CD14-positive monocyte (primary cell): ENCODE results near the gene S100A6. TPM values are rescaled to one million over a fixed set of nuclear protein-coding genes. Genes with fewer than 3 reads are reported as not detected.
A peak's percentile ranks its signal among the peaks of the same experiment; 100 is the strongest.

ENCODE experiments used
- DNase-seq, 3 donors: peaks; one replicate each; pipeline ENCODE4 v3.0.0-alpha.2; 2011 to 2022
- H2AFZ ChIP-seq: 2 replicates; pipeline ENCODE4 v1.6.0; 2012; ENCODE audit warnings: mild to moderate bottlenecking, low read depth, low read length, inconsistent platforms; ENCODE audit not compliant: insufficient read depth, poor library complexity, severe bottlenecking
- H3K27ac ChIP-seq, 2 donors: 1 replicate in 1 of 2; 2 replicates in 1 of 2; pipeline ENCODE4 v1.5.1; 2012 to 2013; ENCODE audit warnings: low read length in 2 of 2, control low read depth in 1 of 2, inconsistent platforms in 1 of 2, low read depth in 1 of 2, mild to moderate bottlenecking in 1 of 2
- H3K27me3 ChIP-seq, 2 donors: one replicate each; pipeline versions ENCODE4 v1.6.0 to v1.6.1; 2011 to 2013; ENCODE audit warnings: low read length in 2 of 2; ENCODE audit not compliant: control insufficient read depth in 2 of 2, insufficient read depth in 2 of 2
- H3K36me3 ChIP-seq, 2 donors: replicated peaks in 1 of 2; 1 replicate in 1 of 2; 2 replicates in 1 of 2; pipeline versions ENCODE4 v1.5.1 to v1.6.1; 2012 to 2013; ENCODE audit warnings: low read length in 2 of 2, control low read depth in 1 of 2, inconsistent platforms in 1 of 2, mild to moderate bottlenecking in 1 of 2; ENCODE audit not compliant: insufficient read depth in 2 of 2, control insufficient read depth in 1 of 2
- H3K4me1 ChIP-seq, 2 donors: 1 replicate in 1 of 2; 2 replicates in 1 of 2; pipeline versions ENCODE4 v1.5.1 to v1.6.1; 2012 to 2013; ENCODE audit warnings: low read length in 2 of 2, control low read depth in 1 of 2, inconsistent platforms in 1 of 2, mild to moderate bottlenecking in 1 of 2, moderate library complexity in 1 of 2; ENCODE audit not compliant: insufficient read depth in 2 of 2, control insufficient read depth in 1 of 2
- H3K4me2 ChIP-seq: replicated peaks from 2 replicates; pipeline ENCODE3; 2012; ENCODE audit warnings: low read length, moderate library complexity, mild to moderate bottlenecking; ENCODE audit not compliant: poor library complexity, severe bottlenecking; ENCODE audit errors: extremely low read depth
- H3K4me3 ChIP-seq, 3 experiments: fragments of 200-600 bp in 1 of 3; sonication (generic) in 1 of 3; replicated peaks in 1 of 3; 1 replicate in 2 of 3; 2 replicates in 1 of 3; pipeline ENCODE4 v1.5.1; 2011 to 2013; ENCODE audit warnings: low read length in 3 of 3, mild to moderate bottlenecking in 3 of 3, control low read depth in 2 of 3, low read depth in 2 of 3, inconsistent platforms in 1 of 3, moderate library complexity in 1 of 3
- H3K79me2 ChIP-seq: 2 replicates; pipeline ENCODE4 v1.6.0; 2012; ENCODE audit warnings: mild to moderate bottlenecking, control low read depth, inconsistent platforms, low read length, moderate library complexity; ENCODE audit not compliant: insufficient read depth
- H3K9ac ChIP-seq: 2 replicates; pipeline ENCODE4 v1.6.0; 2017; ENCODE audit warnings: low read length, mild to moderate bottlenecking; ENCODE audit not compliant: insufficient read depth, poor library complexity, severe bottlenecking
- H3K9me3 ChIP-seq, 2 donors: replicated peaks in 1 of 2; 1 replicate in 1 of 2; 2 replicates in 1 of 2; pipeline versions ENCODE4 v1.5.1 to v1.6.1; 2012 to 2013; ENCODE audit warnings: low read length in 2 of 2, control low read depth in 1 of 2; ENCODE audit not compliant: control insufficient read depth in 1 of 2, insufficient read depth in 1 of 2
- H4K20me1 ChIP-seq: 2 replicates; pipeline ENCODE4 v1.6.0; 2012; ENCODE audit warnings: mild to moderate bottlenecking, low read length, control low read depth, moderate library complexity; ENCODE audit not compliant: insufficient read depth
- H3K27ac Mint-ChIP-seq, 7 donors: one replicate each; pipeline ENCODE4 v1.8.0; 2020; ENCODE audit warnings: mild to moderate bottlenecking in 7 of 7, mixed read lengths in 7 of 7, moderate library complexity in 6 of 7, inconsistent platforms in 2 of 7
- H3K27me3 Mint-ChIP-seq, 3 donors: one replicate each; pipeline ENCODE4 v1.8.0; 2021 to 2022; ENCODE audit warnings: low read depth in 3 of 3, mild to moderate bottlenecking in 3 of 3, mixed read lengths in 3 of 3, moderate library complexity in 3 of 3, inconsistent platforms in 1 of 3
- H3K36me3 Mint-ChIP-seq, 2 donors: one replicate each; pipeline ENCODE4 v1.8.0; 2020; ENCODE audit warnings: mixed read lengths in 2 of 2, inconsistent platforms in 1 of 2, mild to moderate bottlenecking in 1 of 2
- H3K4me1 Mint-ChIP-seq: one replicate; pipeline ENCODE4 v1.8.0; 2020; ENCODE audit warnings: mild to moderate bottlenecking, mixed read lengths
- H3K4me3 Mint-ChIP-seq, 2 donors: one replicate each; pipeline ENCODE4 v1.8.0; 2020; ENCODE audit warnings: mild to moderate bottlenecking in 2 of 2, mixed read lengths in 2 of 2, moderate library complexity in 1 of 2
- H3K9me3 Mint-ChIP-seq, 7 donors: one replicate each; pipeline ENCODE4 v1.8.0; 2020 to 2022; ENCODE audit warnings: mixed read lengths in 7 of 7, mild to moderate bottlenecking in 6 of 7, moderate library complexity in 6 of 7, inconsistent platforms in 2 of 7
- CTCF ChIP-seq: fragments of 200-600 bp; IDR thresholded peaks from one replicate; pipeline ENCODE4 v1.8.0; 2022; ENCODE audit warnings: antibody characterized with exemption, mild to moderate bottlenecking
- WGBS: methylation state at CpG from one replicate; pipeline ENCODE4 v1.1.5; 2013; ENCODE audit warnings: missing lambda C conversion rate; ENCODE audit not compliant: insufficient coverage; 5-methylcytosine and 5-hydroxymethylcytosine counted together
- intact Hi-C, 2 donors: fragments of 100-400 bp; cut with micrococcal nuclease; formaldehyde crosslinking; loops; one replicate each; pipeline versions ENCODE4 v1.15.0 to v1.15.1; 2023
- polyA plus RNA-seq, 3 donors: library from polyadenylated mRNA; depleted of rRNA in 1 of 3; unstranded in 2 of 3; stranded (reverse) in 1 of 3; fragments of 300-500 nt in 2 of 3; fragments of >200 nt in 1 of 3; fragmentation: Illumina TruSeq in 2 of 3; gene quantifications; 1 replicate in 2 of 3; 2 replicates in 1 of 3; pipeline ENCODE4 v1.2.3, GENCODE V29; 2012 to 2021

S100A6 gene
- polyA plus RNA-seq, 3 donors = 1,242 to 5,004 (median 4,414) TPM

DNA sequence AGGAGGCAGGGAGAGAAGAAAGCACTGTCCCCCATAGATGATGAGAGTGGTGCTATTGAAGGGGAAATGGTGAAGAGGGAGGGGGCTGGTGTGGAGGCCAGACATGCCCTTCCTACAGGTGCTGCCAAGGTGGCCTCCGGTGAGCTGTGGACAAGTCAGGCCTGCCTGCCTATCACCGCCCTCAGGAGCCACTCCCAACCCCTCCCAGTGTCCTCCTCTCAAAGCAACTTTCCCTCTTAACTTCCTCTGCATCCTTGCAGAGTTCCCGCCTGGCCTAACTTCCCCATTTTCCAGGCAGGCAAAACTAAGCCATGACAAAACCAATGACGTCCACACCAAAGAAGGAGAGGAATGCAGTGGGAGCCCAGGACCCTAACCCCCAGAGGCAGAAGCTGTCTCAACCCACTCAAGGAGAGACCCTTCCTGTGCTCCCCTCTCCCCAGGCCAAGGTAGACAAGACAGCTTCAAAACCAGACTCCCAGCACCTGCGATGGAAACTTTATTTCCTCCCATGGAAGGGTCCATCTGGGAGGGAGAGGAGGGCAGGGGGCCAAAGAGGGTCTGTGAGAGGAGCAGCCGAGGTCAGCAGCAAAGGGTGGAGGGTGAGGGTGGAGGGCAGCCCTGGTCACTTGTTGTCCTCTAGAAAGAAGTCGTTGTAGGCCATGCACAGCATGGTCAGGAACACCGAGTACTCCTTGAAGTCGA lies 1.0 kb upstream of the S100A6 start:
- Histone ChIP-seq H3K27me3 (no peaks in the 10 kb centered on the region), H3K4me2 (peak overlapping the region; percentile 98), H3K9ac (peak overlapping the region; percentile 93), H3K36me3 (peaks cover 4 to 6% of the 10 kb centered on the region in 2 donors), H3K4me3 (peak overlapping the region; percentile 70 to 91 (median 84)), H2AFZ (no peak overlapping the region), H3K4me1 (peaks cover 75 to 87% of the 10 kb centered on the region in 2 donors), H3K79me2 (peaks cover 43% of the 10 kb centered on the region), H3K9me3 (no peaks in the 10 kb centered on the region), H4K20me1 (peaks cover 30% of the 10 kb centered on the region), H3K27ac (peak overlapping the region; percentile 96 to 98)
- TF ChIP-seq CTCF = no peak
- H3K9me3 Mint-ChIP-seq = peaks cover 0 to 1% (median 0%) of the 10 kb centered on the region in 7 donors
- H3K27ac Mint-ChIP-seq = peak overlapping the region; percentile 95 to 99 (median 97)
- H3K4me1 Mint-ChIP-seq = peaks cover 84% of the 10 kb centered on the region
- H3K4me3 Mint-ChIP-seq = peak overlapping the region; percentile 93
- peak in 2 of 3 donors; percentile 54 to 77 for DNase-seq
- intact Hi-C loops = no loop called here
- peaks cover 23 to 30% of the 10 kb centered on the region in 2 donors for H3K36me3 Mint-ChIP-seq
- WGBS = 48% methylated on average over 8 of the region's 9 CpGs
- H3K27me3 Mint-ChIP-seq = peaks cover 0 to 3% (median 0%) of the 10 kb centered on the region in 3 donors

DNA sequence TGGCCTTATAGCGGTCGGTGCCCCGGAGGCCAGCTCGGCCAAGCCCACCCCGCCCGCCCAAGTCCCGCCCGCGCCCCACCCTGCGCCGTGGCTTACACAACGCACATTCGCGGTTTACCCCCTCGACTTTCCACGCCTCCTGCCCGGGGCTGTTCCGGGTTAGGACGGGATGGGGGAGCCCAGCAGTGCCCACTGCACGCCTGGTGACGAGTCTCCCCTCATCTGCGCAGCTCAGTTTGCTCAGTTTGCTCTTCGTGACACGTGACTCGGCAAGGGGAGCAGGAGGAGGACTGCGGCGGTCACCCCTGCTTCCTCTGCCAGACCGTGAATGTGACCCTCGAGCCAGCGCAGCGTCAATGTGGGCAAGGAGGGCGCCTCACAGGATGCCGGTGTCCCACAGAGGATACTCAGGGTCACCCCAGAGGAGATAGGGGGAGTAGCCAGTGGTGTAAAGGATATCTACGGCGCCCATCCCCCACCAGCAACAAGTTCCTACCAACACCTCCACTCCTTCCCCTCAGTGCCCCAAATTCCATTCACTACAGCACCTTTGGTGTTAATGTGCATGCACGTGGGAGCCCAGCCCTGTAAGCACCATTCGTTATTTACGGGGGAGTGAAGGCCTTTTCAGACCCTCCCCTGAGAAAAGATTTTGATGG lies 350 bp upstream of the S100A6 start:
- peaks cover 71 to 84% of the 10 kb centered on the region in 2 donors for H3K4me1 ChIP-seq
- H3K79me2 ChIP-seq = peaks cover 47% of the 10 kb centered on the region
- under 1% methylated on average over 30 of the region's 38 CpGs for WGBS
- H3K4me3 Mint-ChIP-seq = peak overlapping the region; percentile 93
- TF ChIP-seq CTCF = no peak
- peak; percentile 90 to 94 (median 90) for DNase-seq
- H3K4me3 ChIP-seq = peak overlapping the region; percentile 70 to 91 (median 84)
- peak overlapping the region; percentile 98 for H3K4me2 ChIP-seq
- H3K36me3 Mint-ChIP-seq = peaks cover 26 to 35% of the 10 kb centered on the region in 2 donors
- H4K20me1 ChIP-seq = peaks cover 30% of the 10 kb centered on the region
- peaks cover 6% of the 10 kb centered on the region in 2 donors for H3K36me3 ChIP-seq
- intact Hi-C loops = no loop called here
- H3K4me1 Mint-ChIP-seq = peaks cover 82% of the 10 kb centered on the region
- H3K27ac Mint-ChIP-seq = peak overlapping the region; percentile 95 to 99 (median 97)
- no peaks in the 10 kb centered on the region for H3K9me3 ChIP-seq
- H3K27ac ChIP-seq = peak overlapping the region; percentile 96 to 98
- H3K9ac ChIP-seq = peak overlapping the region; percentile 93
- peaks cover 0 to 3% (median 0%) of the 10 kb centered on the region in 3 donors for H3K27me3 Mint-ChIP-seq
- H3K9me3 Mint-ChIP-seq = peaks cover 0 to 1% (median 0%) of the 10 kb centered on the region in 7 donors
- no peaks in the 10 kb centered on the region for H3K27me3 ChIP-seq
- H2AFZ ChIP-seq = peak overlapping the region; percentile 40
